Measurements from ENCODE around the gene TPRKB.

The TPRKB gene

DNA sequence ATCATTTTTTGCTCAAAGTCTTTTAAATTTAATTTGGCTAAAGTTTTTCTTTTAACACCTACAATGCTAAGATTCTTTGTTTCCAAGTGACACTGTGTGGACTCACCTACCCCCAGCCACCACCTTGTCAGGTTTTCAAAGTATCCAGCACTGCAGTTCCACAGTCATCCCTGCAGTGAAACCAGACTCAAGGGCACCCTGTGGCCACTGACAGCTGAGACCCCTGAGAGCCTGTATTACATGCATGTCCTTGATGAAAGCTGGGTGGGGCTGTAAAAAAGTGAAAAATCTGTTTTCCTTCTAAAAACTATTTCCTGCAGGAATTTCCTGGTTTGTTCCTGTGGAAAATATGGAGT, 19.9 kb downstream of the TPRKB start:
- DNase-seq (ENCODE audit: insufficient read length, low spot score) (no peak), FAIRE-seq (no peak)
- TF ChIP-seq CTCF (IDR thresholded peaks at IDR 0.05; ENCODE audit: insufficient read depth, missing control alignments): no peak

- TF ChIP-seq CTCF (IDR thresholded peaks at IDR 0.05; ENCODE audit: insufficient read depth, missing control alignments): no peak
- FAIRE-seq: no peak
- no peak for DNase-seq (ENCODE audit: insufficient read length, low spot score)
Observed at GRCh38 chr2:73716543-73717250, 20.4 kb downstream of the TPRKB start.

- FAIRE-seq (no peak), DNase-seq (ENCODE audit: insufficient read length, low spot score) (no peak)
- no peak for TF ChIP-seq CTCF (IDR thresholded peaks at IDR 0.05; ENCODE audit: insufficient read depth, missing control alignments)
Observed at GRCh38 chr2:73714091-73714490, 23.1 kb downstream of the TPRKB start.

GRCh38 chr2:73708527-73708926, 28.6 kb downstream of the TPRKB start:
- no peak for TF ChIP-seq CTCF (IDR thresholded peaks at IDR 0.05; ENCODE audit: insufficient read depth, missing control alignments)
- FAIRE-seq (no peak), DNase-seq (ENCODE audit: insufficient read length, low spot score) (no peak)

DNA sequence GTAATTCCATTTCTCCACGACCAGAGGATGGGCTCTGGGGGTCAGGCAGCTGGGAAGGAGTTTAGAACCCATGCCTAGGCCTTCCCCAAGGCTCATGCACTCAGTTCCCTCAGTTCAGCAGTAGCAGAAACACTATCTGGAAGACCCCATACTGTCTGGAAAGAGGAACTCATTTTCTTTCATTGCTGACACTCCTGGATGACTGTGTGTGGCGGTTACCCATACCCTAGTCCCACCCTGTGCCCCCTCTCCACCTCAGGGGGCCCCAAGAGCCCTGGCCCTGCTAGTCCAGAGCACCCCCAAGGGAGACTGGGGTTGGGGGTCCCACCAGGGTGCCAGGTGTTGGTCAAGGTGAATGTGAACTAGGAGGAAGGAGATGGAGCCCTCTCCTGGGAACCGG, 29.5 kb downstream of the TPRKB start:
- no peak for TF ChIP-seq CTCF (IDR thresholded peaks at IDR 0.05; ENCODE audit: insufficient read depth, missing control alignments)
- no peak for FAIRE-seq
- no peak for DNase-seq (ENCODE audit: insufficient read length, low spot score)

- DNase-seq (ENCODE audit: insufficient read length, low spot score): no peak
- no peak for FAIRE-seq
- TF ChIP-seq CTCF (IDR thresholded peaks at IDR 0.05; ENCODE audit: insufficient read depth, missing control alignments): no peak
Observed at GRCh38 chr2:73707058-73707457, 30.1 kb downstream of the TPRKB start.

GRCh38 chr2:73705091-73705490, 32.1 kb downstream of the TPRKB start:
- TF ChIP-seq CTCF (IDR thresholded peaks at IDR 0.05; ENCODE audit: insufficient read depth, missing control alignments): no peak
- FAIRE-seq: no peak
- DNase-seq (ENCODE audit: insufficient read length, low spot score): no peak
